BE2C (cell line): Measurements from ENCODE around the gene MBIP. TPM values are rescaled to one million over a fixed set of nuclear protein-coding genes. Genes with fewer than 3 reads are reported as not detected.

Source experiments
- DNase-seq: peaks from one replicate; pipeline ENCODE4 v3.0.0-alpha.2; 2020
- H3K27me3 ChIP-seq: fragments of 250-450 bp; sonication (Bioruptor Pico); 2 replicates; pipeline ENCODE4 v1.5.1; 2020; ENCODE audit warnings: mild to moderate bottlenecking
- H3K36me3 ChIP-seq: fragments of 250-450 bp; sonication (Bioruptor Pico); 2 replicates; pipeline ENCODE4 v1.5.1; 2020; ENCODE audit warnings: mild to moderate bottlenecking
- H3K4me1 ChIP-seq: fragments of 250-450 bp; sonication (Bioruptor Pico); 2 replicates; pipeline ENCODE4 v1.5.1; 2020
- H3K4me3 ChIP-seq: 2 replicates; pipeline ENCODE4 v1.5.1; 2011; ENCODE audit warnings: low read depth, low read length
- H3K9me3 ChIP-seq: fragments of 250-450 bp; sonication (Bioruptor Pico); 2 replicates; pipeline ENCODE4 v1.5.1; 2020
- CTCF ChIP-seq: IDR thresholded peaks from 2 replicates; pipeline ENCODE4 v1.5.1; 2012; ENCODE audit warnings: mild to moderate bottlenecking, low read depth, low read length
- polyA plus RNA-seq: library from polyadenylated mRNA; unstranded; fragments of >200 nt; gene quantifications from one replicate; pipeline ENCODE4 v1.2.1, GENCODE V29; 2012; ENCODE audit warnings: low read depth, missing spikeins; ENCODE audit not compliant: insufficient read length, insufficient read depth

MBIP gene
- polyA plus RNA-seq: 18.7 TPM

- no peak for TF ChIP-seq CTCF
- peaks cover 23% of the 10 kb centered on the region for H3K27me3 ChIP-seq
- H3K4me3 ChIP-seq: peak within 1 kb of the TSS; percentile 99
- peak; percentile 95 for DNase-seq
- H3K36me3 ChIP-seq: no peaks in the 10 kb centered on the region
- no peaks in the 10 kb centered on the region for H3K9me3 ChIP-seq
- no peaks in the 10 kb centered on the region; the same call in 1 of the 2 replicates for H3K4me1 ChIP-seq
These were observed at the start of gene MBIP for GRCh38 chr14:36320200-36320896. TSS of gene MBIP (minus strand) at chr14:36320637. CDS start at chr14:36320588, 49 bp downstream.

GRCh38 chr14:36367985-36368774 is 47.7 kb upstream of the MBIP start:
- DNase-seq: no peak
- Histone ChIP-seq H3K9me3 (no peaks in the 10 kb centered on the region), H3K36me3 (no peaks in the 10 kb centered on the region), H3K27me3 (no peaks in the 10 kb centered on the region; the same call in 1 of the 2 replicates), H3K4me1 (no peaks in the 10 kb centered on the region), H3K4me3 (no peak overlapping the region)
- TF ChIP-seq CTCF: no peak

GRCh38 chr14:36365766-36366165 is 45.3 kb upstream of the MBIP start:
- no peak for DNase-seq
- Histone ChIP-seq H3K4me1 (no peaks in the 10 kb centered on the region; the same call in 1 of the 2 replicates), H3K4me3 (no peak overlapping the region), H3K27me3 (no peaks in the 10 kb centered on the region; the same call in 1 of the 2 replicates), H3K36me3 (no peaks in the 10 kb centered on the region), H3K9me3 (no peaks in the 10 kb centered on the region)
- TF ChIP-seq CTCF: no peak

GRCh38 chr14:36363704-36364103 is 43.3 kb upstream of the MBIP start:
- Histone ChIP-seq H3K9me3 (no peaks in the 10 kb centered on the region), H3K36me3 (no peaks in the 10 kb centered on the region)
- DNase-seq: no peak

GRCh38 chr14:36362648-36363047 is 42.2 kb upstream of the MBIP start:
- Histone ChIP-seq H3K27me3 (peaks cover 4% of the 10 kb centered on the region), H3K9me3 (no peaks in the 10 kb centered on the region), H3K36me3 (no peaks in the 10 kb centered on the region), H3K4me1 (no peaks in the 10 kb centered on the region; the same call in 1 of the 2 replicates), H3K4me3 (no peak overlapping the region)
- TF ChIP-seq CTCF: no peak
- no peak for DNase-seq

More at GRCh38 chr14:36363704-36364103, 43.3 kb upstream of the MBIP start:
- H3K4me1 ChIP-seq: no peaks in the 10 kb centered on the region; the same call in 1 of the 2 replicates
- no peak overlapping the region for H3K4me3 ChIP-seq
- TF ChIP-seq CTCF: no peak
- peaks cover 4% of the 10 kb centered on the region for H3K27me3 ChIP-seq
